Embryonic facial prominence (tissue), 1 donor: ENCODE measurements around the gene SERPINB3.
"Not testable (repeated sequence)": the region's sequence is repeated elsewhere in the genome, so short reads cannot be mapped to it uniquely, and the experiment has no call there.

Source experiments
- DNase-seq: peaks from one replicate; pipeline ENCODE4 v3.0.0-alpha.2; 2016; ENCODE audit errors: extremely low spot score

The SERPINB3 gene

GRCh38 chr18:63661750-63662149 is at the start of gene SERPINB3:
TSS of gene SERPINB3 (minus strand) at chr18:63661893. CDS start at chr18:63661216, 677 bp downstream.
- not testable (repeated sequence) for DNase-seq

GRCh38 chr18:63708650-63709049 is 47.0 kb upstream of the SERPINB3 start:
- no peak for DNase-seq

- DNase-seq, result no peak
These were observed 46.1 kb upstream of the SERPINB3 start for GRCh38 chr18:63707816-63708215.

- no peak for DNase-seq
These were observed 43.7 kb upstream of the SERPINB3 start for GRCh38 chr18:63705401-63705800.

GRCh38 chr18:63702660-63703059 is 41.0 kb upstream of the SERPINB3 start, which contains the start of gene SERPINB11:
TSS of gene SERPINB11 (plus strand) at chr18:63702960. CDS start at chr18:63710194, 7,234 bp downstream.
- no peak for DNase-seq

GRCh38 chr18:63701952-63702351 is 40.3 kb upstream of the SERPINB3 start:
- no peak for DNase-seq

- no peak for DNase-seq
These were observed 38.8 kb upstream of the SERPINB3 start for GRCh38 chr18:63700501-63700900.

- DNase-seq, result no peak
These were observed 35.5 kb upstream of the SERPINB3 start for GRCh38 chr18:63697097-63697660.

- DNase-seq, result no peak
These were observed 27.4 kb upstream of the SERPINB3 start for GRCh38 chr18:63689064-63689463.

- no peak for DNase-seq
These were observed 25.2 kb upstream of the SERPINB3 start for GRCh38 chr18:63686871-63687270.

GRCh38 chr18:63684718-63685117 is 23.0 kb upstream of the SERPINB3 start:
- DNase-seq, result no peak

GRCh38 chr18:63683890-63684289 is 22.2 kb upstream of the SERPINB3 start:
- no peak for DNase-seq

GRCh38 chr18:63683152-63683551 is 21.5 kb upstream of the SERPINB3 start:
- no peak for DNase-seq

- DNase-seq, result no peak
These were observed 20.0 kb upstream of the SERPINB3 start for GRCh38 chr18:63681449-63682340.

- DNase-seq, result no peak
These were observed 18.3 kb upstream of the SERPINB3 start for GRCh38 chr18:63679820-63680606.

- DNase-seq, result no peak
These were observed 16.0 kb upstream of the SERPINB3 start for GRCh38 chr18:63677500-63678225.

- no peak for DNase-seq
These were observed 15.0 kb upstream of the SERPINB3 start for GRCh38 chr18:63676526-63677323.

GRCh38 chr18:63664571-63664970 is 2.9 kb upstream of the SERPINB3 start:
- no peak for DNase-seq

- DNase-seq, result not testable (repeated sequence)
These were observed 2.8 kb downstream of the SERPINB3 start for GRCh38 chr18:63658920-63659319.

GRCh38 chr18:63650271-63650670 is 11.4 kb downstream of the SERPINB3 start:
- not testable (repeated sequence) for DNase-seq

GRCh38 chr18:63648241-63648640 is 13.5 kb downstream of the SERPINB3 start:
- DNase-seq, result no peak
